Esophagus muscularis mucosa (tissue), 4 donors: ENCODE data around the gene C1orf159. TPM values are rescaled to one million over a fixed set of nuclear protein-coding genes. Genes with fewer than 3 reads are reported as not detected.

ENCODE experiments used
- DNase-seq: peaks from one replicate; pipeline ENCODE4 v3.0.0-alpha.2; 2017; ENCODE audit errors: extremely low spot score
- H3K27ac ChIP-seq, 4 donors: fragments of 200-600 bp; sonication (generic); replicated peaks in 1 of 4; 1 replicate in 3 of 4; 2 replicates in 1 of 4; pipeline ENCODE4 v1.5.1; 2016 to 2019; ENCODE audit warnings: mild to moderate bottlenecking in 1 of 4
- H3K27me3 ChIP-seq, 4 donors: fragments of 200-600 bp; sonication (generic); one replicate each; pipeline versions ENCODE4 v1.5.1 to v1.6.0; 2016 to 2019
- H3K36me3 ChIP-seq, 4 donors: fragments of 200-600 bp; sonication (generic); one replicate each; pipeline ENCODE4 v1.5.1; 2016 to 2019
- H3K4me1 ChIP-seq, 4 donors: fragments of 200-600 bp; sonication (generic); one replicate each; pipeline ENCODE4 v1.5.1; 2016 to 2019
- H3K4me3 ChIP-seq, 4 donors: fragments of 200-600 bp; sonication (generic); 1 replicate in 2 of 4; 2 replicates in 2 of 4; pipeline ENCODE4 v1.5.1; 2016 to 2019; ENCODE audit warnings: mild to moderate bottlenecking in 4 of 4, moderate library complexity in 1 of 4
- H3K9me3 ChIP-seq, 4 donors: fragments of 200-600 bp; sonication (generic); 1 replicate in 3 of 4; 2 replicates in 1 of 4; pipeline ENCODE4 v1.5.1; 2016 to 2019
- CTCF ChIP-seq, 3 experiments: fragments of 200-600 bp in 2 of 3; fragments of 450-650 bp in 1 of 3; sonication (generic) in 2 of 3; IDR thresholded peaks; one replicate each; pipeline ENCODE4 v1.5.1; 2017 to 2019; ENCODE audit warnings: antibody characterized with exemption in 3 of 3, mild to moderate bottlenecking in 2 of 3, moderate library complexity in 1 of 3
- EP300 ChIP-seq: sonication (generic); formaldehyde crosslinking; IDR thresholded peaks from one replicate; pipeline ENCODE4 v1.6.1; 2017; ENCODE audit warnings: antibody characterized with exemption
- POLR2A ChIP-seq: fragments of 450-650 bp; IDR thresholded peaks from one replicate; pipeline ENCODE4 v1.6.1; 2017; ENCODE audit warnings: antibody characterized with exemption, moderate library complexity, mild to moderate bottlenecking, low read depth
- POLR2AphosphoS5 ChIP-seq, 2 donors: sonication (generic); formaldehyde crosslinking; IDR thresholded peaks; one replicate each; pipeline ENCODE4 v1.6.1; 2017; ENCODE audit warnings: antibody characterized with exemption in 2 of 2
- WGBS: methylation state at CpG from one replicate; pipeline ENCODE4 v1.1.5; 2018; 5-methylcytosine and 5-hydroxymethylcytosine counted together
- intact Hi-C: fragments of 100-400 bp; cut with DNase I; formaldehyde crosslinking; loops from one replicate; pipeline ENCODE4 v1.15.1; 2023
- total RNA-seq, 4 donors: library from RNA; depleted of rRNA; stranded (reverse); fragments of >200 nt; gene quantifications; one replicate each; pipeline versions ENCODE4 v1.1.0 to v1.2.1, GENCODE V29; 2016

The C1orf159 gene
- total RNA-seq, 4 donors from 2014 or later = 4.2 to 11.9 (median 8.5) TPM

DNA sequence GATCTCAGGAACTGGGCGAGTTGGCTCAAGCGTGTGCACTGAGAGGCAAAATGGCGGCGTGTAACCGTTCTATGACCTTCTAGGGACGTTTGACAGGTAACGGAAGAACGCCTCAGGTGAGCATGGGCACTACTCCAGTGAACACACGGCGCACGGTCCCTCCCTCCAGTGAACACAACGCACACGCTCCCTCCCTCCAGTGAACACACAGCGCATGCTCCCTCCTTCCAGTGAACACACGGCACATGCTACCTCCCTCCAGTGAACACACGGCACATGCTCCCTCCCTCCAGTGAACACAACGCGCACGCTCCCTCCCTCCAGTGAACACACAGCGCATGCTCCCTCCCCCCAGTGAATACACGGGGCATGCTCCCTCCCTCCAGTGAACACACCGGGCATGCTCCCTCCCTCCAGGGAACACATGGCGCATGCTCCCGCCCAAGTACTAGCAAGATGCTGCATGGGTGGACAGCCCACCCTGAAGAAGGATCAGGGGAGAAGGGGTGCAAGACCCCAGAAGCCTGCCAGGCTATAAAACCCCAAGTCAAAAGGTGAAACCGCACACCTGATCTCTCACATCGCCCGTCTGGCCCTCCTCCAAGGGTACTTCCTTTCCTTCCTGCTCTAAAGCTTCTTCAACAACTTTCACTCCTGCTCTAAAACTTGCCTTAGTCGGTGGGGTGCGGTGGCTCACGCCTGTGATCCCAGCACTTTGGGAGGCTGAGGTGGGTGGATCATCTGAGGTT is 3.5 kb downstream of the C1orf159 start:
- DNase-seq = no peak
- intact Hi-C loops = loop anchor here (10.0 kb wide), 1 partner anchor 262 kb away; the partner anchor contains the start of gene AURKAIP1
- H3K9me3 ChIP-seq = peaks cover 0 to 4% (median 0%) of the 10 kb centered on the region in 4 donors
- WGBS = 95% methylated on average over 29 of the region's 30 CpGs
- H3K27ac ChIP-seq = no peak overlapping the region
- peaks cover 0 to 18% (median 3%) of the 10 kb centered on the region in 4 donors for H3K36me3 ChIP-seq
- peaks cover 0 to 3% (median 0%) of the 10 kb centered on the region in 4 donors for H3K27me3 ChIP-seq
- no peak overlapping the region for H3K4me3 ChIP-seq
- no peak for TF ChIP-seq EP300
- no peak for TF ChIP-seq CTCF (IDR thresholded peaks at IDR 0.05)
- TF ChIP-seq POLR2A = no peak
- no peak for TF ChIP-seq POLR2AphosphoS5 (IDR thresholded peaks at IDR 0.05)
- peaks cover 6 to 27% (median 21%) of the 10 kb centered on the region in 4 donors for H3K4me1 ChIP-seq

- peaks cover 0 to 18% (median 3%) of the 10 kb centered on the region in 4 donors for H3K36me3 ChIP-seq
- peaks cover 6 to 20% (median 15%) of the 10 kb centered on the region in 4 donors for H3K4me1 ChIP-seq
- H3K27me3 ChIP-seq = no peaks in the 10 kb centered on the region
- DNase-seq = no peak
- TF ChIP-seq EP300 (no peak), POLR2A (no peak), POLR2AphosphoS5 (IDR thresholded peaks at IDR 0.05) (no peak), CTCF (IDR thresholded peaks at IDR 0.05) (no peak)
- WGBS = 93% methylated on average over 22 of the region's 28 CpGs
- intact Hi-C loops = loop anchor here (10.0 kb wide), 1 partner anchor 263 kb away; the partner anchor contains the start of gene AURKAIP1
- no peak overlapping the region for H3K27ac ChIP-seq
- no peak overlapping the region for H3K4me3 ChIP-seq
- H3K9me3 ChIP-seq = peaks cover 0 to 4% (median 0%) of the 10 kb centered on the region in 4 donors
Measured at GRCh38 chr1:1111516-1112236, 4.2 kb downstream of the C1orf159 start.

- WGBS = 92% methylated on average over 24 of the region's 29 CpGs
- peaks cover 0 to 4% (median 0%) of the 10 kb centered on the region in 4 donors for H3K9me3 ChIP-seq
- no peak for DNase-seq
- H3K27ac ChIP-seq = no peak overlapping the region
- intact Hi-C loops = loop anchor here (10.0 kb wide), 1 partner anchor 264 kb away; the partner anchor contains the start of gene AURKAIP1
- H3K27me3 ChIP-seq = no peaks in the 10 kb centered on the region
- H3K4me3 ChIP-seq = no peak overlapping the region
- peaks cover 6 to 14% (median 12%) of the 10 kb centered on the region in 4 donors for H3K4me1 ChIP-seq
- no peak for TF ChIP-seq CTCF (IDR thresholded peaks at IDR 0.05)
- no peak for TF ChIP-seq EP300
- TF ChIP-seq POLR2AphosphoS5 (IDR thresholded peaks at IDR 0.05) = no peak
- no peak for TF ChIP-seq POLR2A
- peaks cover 0 to 18% (median 3%) of the 10 kb centered on the region in 4 donors for H3K36me3 ChIP-seq
Measured at GRCh38 chr1:1110561-1110971, 5.3 kb downstream of the C1orf159 start.

DNA sequence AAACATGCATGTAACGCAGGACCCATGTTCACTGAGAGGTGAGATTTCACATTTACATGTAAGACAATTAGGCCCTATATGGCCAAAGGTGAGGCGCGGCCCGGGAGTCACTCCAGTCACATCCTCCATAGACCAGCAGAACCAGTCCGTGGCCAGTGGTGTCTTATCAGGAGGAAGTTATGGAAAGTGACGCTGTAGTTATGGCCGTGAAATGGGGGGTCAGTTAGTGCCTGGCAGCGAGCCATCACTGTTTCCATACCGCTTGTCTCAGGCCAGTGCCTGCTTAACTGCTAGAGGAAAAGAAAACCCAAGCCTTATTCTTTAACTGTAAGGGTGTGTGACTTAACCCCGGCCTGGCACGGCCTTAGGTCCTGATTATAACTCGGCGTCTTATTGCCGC is 6.1 kb downstream of the C1orf159 start:
- Histone ChIP-seq H3K27me3 (no peaks in the 10 kb centered on the region), H3K4me3 (no peak overlapping the region), H3K9me3 (peaks cover 0 to 4% (median 0%) of the 10 kb centered on the region in 4 donors), H3K36me3 (peaks cover 0 to 18% (median 3%) of the 10 kb centered on the region in 4 donors), H3K4me1 (peaks cover under 1 to 6% (median 5%) of the 10 kb centered on the region in 4 donors), H3K27ac (no peak overlapping the region)
- intact Hi-C loops = loop anchor here (10.0 kb wide), 1 partner anchor 265 kb away; the partner anchor contains the start of gene AURKAIP1
- WGBS = 87% methylated on average over 14 of the region's 14 CpGs
- no peak for DNase-seq
- TF ChIP-seq POLR2A = no peak
- no peak for TF ChIP-seq EP300
- TF ChIP-seq POLR2AphosphoS5 (IDR thresholded peaks at IDR 0.05) = no peak
- TF ChIP-seq CTCF (IDR thresholded peaks at IDR 0.05) = no peak
